Stimulated activated CD8-positive, alpha-beta memory T cell treated with anti-CD3 and anti-CD28 coated beads, Interleukin-12 subunit alpha, Interleukin-12 subunit beta, amount 100 ng/mL, for 1 hour (primary cell): ENCODE measurements around the gene TFB1M.
"Not testable (repeated sequence)": the region's sequence is repeated elsewhere in the genome, so short reads cannot be mapped to it uniquely, and the experiment has no call there.

Source experiments
- DNase-seq: peaks from one replicate; pipeline ENCODE4 v3.0.0-alpha.2; 2020; ENCODE audit warnings: low read depth

The TFB1M gene

GRCh38 chr6:155235087-155235486 lies 79.2 kb downstream of the TFB1M start:
- no peak for DNase-seq

- DNase-seq: no peak
These were observed 79.6 kb downstream of the TFB1M start for GRCh38 chr6:155234687-155235086.

DNA sequence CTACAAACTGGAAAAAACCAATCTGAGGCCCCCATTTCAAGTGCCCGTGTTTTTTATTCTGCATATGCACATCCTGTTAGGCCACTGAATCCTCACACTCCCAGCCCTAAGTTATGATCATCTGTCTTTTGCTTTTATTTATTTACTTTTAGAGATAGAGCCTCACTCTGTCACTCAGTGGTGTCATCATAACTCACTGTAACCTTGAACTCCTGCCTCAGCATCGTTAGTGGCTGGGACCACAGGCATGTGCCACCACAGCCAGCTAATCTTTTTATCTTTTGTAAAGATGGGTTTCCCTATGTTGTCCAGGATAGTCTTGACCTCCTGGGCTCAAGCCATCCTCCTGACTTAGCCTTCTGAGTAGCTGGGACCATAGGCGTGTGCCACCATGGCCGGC lies 80.1 kb downstream of the TFB1M start:
- DNase-seq: no peak

DNA sequence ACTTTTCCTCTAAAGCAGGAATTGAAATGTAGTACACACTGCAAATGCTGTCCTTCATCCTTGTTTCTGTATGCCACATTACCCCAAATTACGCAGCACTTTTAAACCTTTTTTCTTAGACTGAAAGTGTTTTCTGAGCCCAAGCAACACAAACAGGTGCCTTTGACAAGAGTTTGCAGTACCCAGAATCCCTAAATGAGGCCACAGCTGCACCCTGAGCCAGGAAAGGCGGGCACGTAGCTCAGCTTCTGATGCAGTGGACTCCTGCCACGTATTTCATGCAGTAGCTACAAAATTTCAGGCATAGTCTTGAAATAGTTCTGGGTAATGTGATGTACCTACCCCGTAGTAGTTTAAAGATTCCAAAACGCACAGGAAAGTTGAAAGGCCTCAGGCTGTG lies 81.4 kb downstream of the TFB1M start:
- DNase-seq: no peak

GRCh38 chr6:155230975-155231374 lies 83.3 kb downstream of the TFB1M start:
- not testable (repeated sequence) for DNase-seq

GRCh38 chr6:155228546-155229166 lies 85.6 kb downstream of the TFB1M start:
- DNase-seq: no peak

DNA sequence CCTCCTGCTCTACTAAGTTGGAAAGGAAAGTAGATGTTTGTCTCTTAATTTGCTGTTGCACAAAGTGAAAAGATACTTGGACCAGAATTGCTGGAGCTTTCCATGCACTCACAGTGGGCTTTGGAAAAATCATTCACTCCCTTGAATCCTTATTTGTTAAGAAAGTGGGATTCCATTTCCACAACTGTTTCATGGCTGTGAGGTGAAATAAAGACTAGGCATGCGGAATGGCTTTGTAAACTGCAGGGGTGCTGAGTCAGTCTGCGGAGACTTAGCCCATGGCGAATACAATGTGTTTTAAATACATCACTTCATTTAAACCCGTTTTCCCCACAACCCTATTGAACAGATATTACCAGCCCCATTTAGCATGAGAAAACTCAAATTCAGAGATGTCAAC lies 87.2 kb downstream of the TFB1M start:
- DNase-seq: no peak

DNA sequence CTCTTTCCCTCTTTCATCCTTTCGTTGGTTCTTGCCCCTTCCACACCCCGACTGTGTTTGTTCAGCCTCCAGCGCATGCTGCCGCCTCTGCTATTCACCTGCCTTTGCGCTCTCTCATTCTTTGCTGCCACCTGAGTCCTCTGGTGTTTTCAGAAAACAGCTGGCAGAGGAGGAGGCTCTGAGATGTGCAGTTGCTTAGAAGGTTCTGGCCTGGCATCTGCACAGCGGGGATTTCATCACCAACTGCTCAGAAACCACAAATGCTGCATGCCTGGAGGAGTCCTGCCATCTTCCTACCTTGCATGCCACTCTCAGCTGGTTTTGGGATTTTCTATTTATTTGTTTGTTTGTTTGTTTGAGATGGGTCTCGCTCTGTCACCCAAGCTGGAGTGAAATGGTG lies 89.7 kb downstream of the TFB1M start:
- DNase-seq: no peak

GRCh38 chr6:155223646-155224451 lies 90.4 kb downstream of the TFB1M start:
- DNase-seq: no peak

DNA sequence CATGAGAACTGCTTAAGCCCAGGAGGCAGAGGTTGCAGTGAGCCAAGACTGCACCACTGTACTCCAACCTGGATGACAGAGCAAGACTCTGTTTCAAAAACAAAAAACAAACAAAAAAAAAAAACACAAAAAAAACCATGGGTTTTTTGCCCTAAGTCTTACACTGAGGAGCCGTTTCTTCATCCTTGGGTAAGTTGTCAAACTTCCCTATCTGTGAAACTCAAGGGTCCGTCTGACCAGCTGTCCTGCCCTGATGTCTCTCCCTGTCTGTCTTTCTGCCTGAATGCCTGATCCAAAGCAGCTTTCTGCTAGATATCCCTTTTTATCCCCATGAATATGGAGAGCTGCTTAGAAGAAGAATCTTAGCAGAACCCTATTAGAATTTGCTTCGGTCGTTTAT lies 91.8 kb downstream of the TFB1M start:
- no peak for DNase-seq

DNA sequence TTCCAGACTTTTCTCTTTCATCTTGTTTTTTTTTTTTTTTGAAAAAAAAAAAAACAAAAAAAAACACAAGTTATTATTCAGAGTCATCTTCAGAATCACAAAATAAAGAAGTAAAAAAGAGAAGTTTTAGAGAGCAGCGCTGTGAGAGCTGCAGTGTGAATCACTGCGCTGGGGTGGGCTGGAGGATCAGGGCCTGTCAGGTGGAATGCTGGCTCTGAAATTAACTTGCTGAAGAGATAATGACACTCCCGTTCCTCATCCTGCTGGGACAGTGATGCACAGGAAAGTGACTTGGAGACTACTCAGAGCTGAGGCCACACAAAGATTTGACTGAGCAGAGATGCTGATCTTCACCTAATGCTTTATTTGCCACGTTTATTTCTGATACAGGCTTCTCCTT lies 93.2 kb downstream of the TFB1M start:
- DNase-seq: no peak

DNA sequence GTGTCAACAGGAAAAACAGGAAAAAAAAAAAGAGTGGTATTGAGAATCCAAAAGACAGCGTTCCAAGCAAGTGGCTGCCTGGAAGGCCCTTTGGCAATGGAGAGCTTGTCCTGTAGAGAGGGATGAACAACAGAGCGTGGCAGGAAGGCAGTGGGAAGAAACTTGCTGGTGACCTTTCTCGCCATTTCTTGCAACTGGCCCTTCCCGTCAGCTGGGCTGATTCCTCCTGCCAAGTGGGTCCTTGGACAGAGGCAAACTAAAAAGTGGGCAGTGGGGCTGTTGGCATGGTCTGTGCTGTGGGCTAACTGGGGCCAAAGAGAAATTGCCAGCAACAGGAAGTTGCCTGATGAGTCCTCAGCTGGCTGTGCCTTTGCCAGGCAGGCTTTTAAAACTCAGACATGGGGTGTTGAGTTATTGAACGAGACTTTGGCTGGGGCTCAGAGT lies 94.4 kb downstream of the TFB1M start:
- no peak for DNase-seq

GRCh38 chr6:155219299-155219698 lies 95.0 kb downstream of the TFB1M start:
- DNase-seq: no peak

- DNase-seq: not testable (repeated sequence)
These were observed 95.6 kb downstream of the TFB1M start for GRCh38 chr6:155218711-155219110.

DNA sequence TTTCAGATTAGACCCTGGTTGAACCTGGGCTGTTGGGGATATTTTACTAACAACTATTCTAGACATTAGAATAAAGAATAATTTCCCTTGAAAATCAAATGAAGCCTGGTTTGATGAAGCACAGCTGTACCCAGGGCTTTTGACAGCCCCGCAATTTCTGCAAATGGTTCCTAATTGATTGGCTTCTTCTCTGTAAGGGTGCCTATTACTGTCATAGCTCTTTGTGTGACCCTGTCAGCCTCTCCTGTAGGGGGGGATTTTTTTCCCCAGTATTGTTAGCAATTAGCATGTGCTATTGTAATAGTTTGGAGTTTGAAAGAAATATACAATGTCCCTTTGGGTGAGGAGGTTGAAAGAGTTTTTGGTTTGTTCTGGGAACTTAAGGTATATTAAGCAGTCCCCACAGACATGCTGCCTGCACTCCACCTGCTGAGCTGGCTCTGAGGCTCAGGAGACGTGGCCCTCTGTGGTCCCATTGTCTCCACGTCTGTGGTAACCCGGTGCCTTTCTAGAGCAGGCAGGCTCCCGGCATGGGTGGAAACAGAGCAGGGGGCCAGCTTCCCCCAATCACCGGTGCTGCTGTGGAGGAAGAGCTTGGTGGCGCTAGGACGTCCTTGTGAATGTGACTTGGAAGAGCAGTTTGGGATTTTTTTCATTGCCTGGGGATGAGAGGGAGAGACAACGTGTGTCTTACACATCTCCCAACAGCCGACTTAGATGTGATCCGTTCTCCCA lies 97.8 kb downstream of the TFB1M start:
- no peak for DNase-seq

DNA sequence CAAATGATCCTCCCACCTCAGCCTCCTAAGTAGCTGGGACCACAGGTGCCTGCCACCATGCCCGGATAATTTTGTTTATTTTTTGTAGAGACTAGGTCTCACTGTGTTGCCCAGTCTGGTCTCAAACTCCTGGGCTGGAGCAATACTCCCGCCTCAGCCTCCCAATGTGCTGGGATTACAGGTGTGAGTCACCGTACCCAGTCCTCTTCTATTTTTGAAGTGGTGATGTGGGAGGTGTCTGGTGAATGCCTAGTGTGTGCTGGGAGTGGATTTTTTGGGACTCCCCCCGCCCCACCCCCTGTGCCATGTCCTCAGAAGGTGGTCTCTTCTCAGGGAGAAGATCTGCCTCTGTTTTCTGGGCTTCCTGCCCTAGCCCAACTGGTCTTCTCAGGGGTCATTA lies 98.4 kb downstream of the TFB1M start:
- DNase-seq: no peak

- no peak for DNase-seq
These were observed 100.5 kb downstream of the TFB1M start for GRCh38 chr6:155213611-155214372.

GRCh38 chr6:155212616-155213380 lies 101.5 kb downstream of the TFB1M start:
- no peak for DNase-seq

GRCh38 chr6:155212106-155212505 lies 102.2 kb downstream of the TFB1M start:
- DNase-seq: no peak

- no peak for DNase-seq
These were observed 107.1 kb downstream of the TFB1M start for GRCh38 chr6:155207223-155207622.
